Activated CD4-positive, alpha-beta memory T cell treated with anti-CD3 and anti-CD28 coated beads, Interleukin-2, amount 10 ng/mL, durations not matched to agents 7 days and 5 days (primary cell): ENCODE measurements around the gene OGFRL1. TPM values are rescaled to one million over a fixed set of nuclear protein-coding genes. Genes with fewer than 3 reads are reported as not detected.

Experiments
- CTCF ChIA-PET: fragments of 350-600 bp; sonication (Branson Sonifier 250); formaldehyde crosslinking; loops from one replicate; lab custom pipeline; 2021; ENCODE audit warnings: antibody characterized with exemption, inconsistent platforms; lab: Charles Lee
- POLR2A ChIA-PET: fragments of 350-600 bp; sonication (Branson Sonifier 250); formaldehyde crosslinking; loops from one replicate; lab custom pipeline; 2021; ENCODE audit warnings: antibody characterized with exemption; lab: Charles Lee
- DNase-seq: peaks from one replicate; pipeline ENCODE4 v3.0.0-alpha.2; 2020
- H3K27ac Mint-ChIP-seq: one replicate; pipeline ENCODE4 v1.8.0; 2021; ENCODE audit warnings: mild to moderate bottlenecking, mixed read lengths
- H3K27me3 Mint-ChIP-seq: one replicate; pipeline ENCODE4 v1.8.0; 2021; ENCODE audit warnings: mixed read lengths
- H3K36me3 Mint-ChIP-seq: one replicate; pipeline ENCODE4 v1.8.0; 2021; ENCODE audit warnings: low read depth, mixed read lengths
- H3K4me1 Mint-ChIP-seq: one replicate; pipeline ENCODE4 v1.8.0; 2021; ENCODE audit warnings: mixed read lengths
- H3K4me3 Mint-ChIP-seq: one replicate; pipeline ENCODE4 v1.8.0; 2021; ENCODE audit warnings: mild to moderate bottlenecking, mixed read lengths
- H3K9me3 Mint-ChIP-seq: one replicate; pipeline ENCODE4 v1.8.0; 2021; ENCODE audit warnings: mixed read lengths
- total RNA-seq, 2 experiments: library from RNA; stranded (reverse); gene quantifications; one replicate each; pipeline ENCODE4 v1.2.3, GENCODE V29; 2021

Gene OGFRL1
- 10 to 100 TPM in 1 of 2 experiments, 1 to 10 TPM in 1; 9.9 to 11.7 TPM for total RNA-seq

DNA sequence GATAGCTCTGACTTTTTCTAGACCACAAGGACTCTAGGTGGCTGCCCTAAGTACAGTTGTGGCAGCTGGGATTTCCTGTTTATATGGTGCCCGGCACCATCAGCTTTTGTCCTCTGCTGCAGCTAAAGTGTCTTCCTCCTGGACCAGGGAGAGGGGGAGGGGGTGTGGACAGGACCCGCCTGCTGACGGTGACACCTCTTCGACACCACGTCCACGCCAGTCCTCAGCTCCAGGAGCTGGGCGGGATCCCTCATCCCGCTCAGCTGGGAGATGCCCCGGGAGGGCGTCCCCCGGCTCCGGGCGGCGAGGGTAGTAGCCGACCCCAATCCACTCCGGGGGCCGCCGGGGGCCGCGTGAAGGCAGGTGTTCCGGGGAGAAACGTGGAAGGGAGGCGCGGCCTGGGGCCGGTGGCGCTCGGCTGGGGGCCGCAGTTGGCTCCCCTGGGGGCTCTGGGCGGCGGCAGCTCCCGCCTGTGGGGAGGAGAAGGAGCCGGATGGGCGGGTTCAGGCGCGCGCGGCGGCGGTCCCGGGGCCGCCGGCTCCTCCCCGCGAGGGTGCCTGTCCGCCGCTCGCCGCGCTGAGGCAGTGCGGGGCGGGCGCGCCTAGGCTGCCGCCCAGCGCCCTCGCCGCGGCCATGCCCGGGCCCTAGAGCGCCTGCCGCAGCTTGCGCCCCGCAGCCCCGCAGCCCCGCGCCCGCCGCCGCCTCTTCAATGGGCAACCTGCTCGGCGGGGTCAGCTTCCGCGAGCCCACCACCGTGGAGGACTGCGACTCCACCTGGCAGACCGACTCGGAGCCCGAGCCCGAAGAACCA is at the start of gene OGFRL1:
TSS of gene OGFRL1 (plus strand) at position 584 of the 811 bp plus-strand sequence. CDS start at position 710, 126 bp downstream.
- peak within 1 kb of the TSS; percentile 69 for H3K27ac Mint-ChIP-seq
- peak; percentile 79 for DNase-seq
- H3K4me3 Mint-ChIP-seq: peak within 1 kb of the TSS; percentile 73
- peaks cover 5% of the 10 kb centered on the region for H3K27me3 Mint-ChIP-seq
- peaks cover 12% of the 10 kb centered on the region for H3K36me3 Mint-ChIP-seq
- POLR2A ChIA-PET: interaction anchor here (0.7 to 2.1 kb wide), 8 partner anchors 8 to 1491 kb away, joined by 3 to 9 read pairs (median 4); partner anchors contain the start of genes FAM135A and LMBRD1
- H3K9me3 Mint-ChIP-seq: no peaks in the 10 kb centered on the region
- peaks cover 39% of the 10 kb centered on the region for H3K4me1 Mint-ChIP-seq
- CTCF ChIA-PET: interaction anchor here (0.9 to 1.5 kb wide), 3 partner anchors 23 to 62 kb away, joined by 3 to 4 read pairs (median 3); no protein-coding TSS in a partner anchor

DNA sequence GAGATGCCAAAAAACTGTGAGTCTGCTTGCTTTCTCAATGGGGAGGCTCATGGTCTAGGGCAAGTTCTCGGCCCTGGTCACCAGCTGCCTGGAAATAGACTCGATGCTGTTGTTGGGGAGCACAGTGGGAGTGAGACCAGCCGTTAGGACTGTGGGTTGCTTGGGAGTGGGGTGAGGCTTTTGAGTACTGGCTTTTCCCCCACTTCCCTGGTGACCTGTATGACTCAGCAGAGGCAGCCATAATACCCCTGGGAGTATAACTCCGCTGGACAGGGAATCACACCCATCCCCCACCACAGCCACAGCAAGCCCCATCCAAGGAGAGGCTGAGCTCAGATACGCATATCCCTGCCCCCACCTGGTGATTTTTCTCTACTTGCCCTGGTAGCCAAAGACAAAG is 48.9 kb upstream of the OGFRL1 start:
- no peak overlapping the region for H3K27ac Mint-ChIP-seq
- H3K4me1 Mint-ChIP-seq: no peaks in the 10 kb centered on the region
- POLR2A ChIA-PET: no interaction called here
- H3K27me3 Mint-ChIP-seq: peaks cover 2% of the 10 kb centered on the region
- DNase-seq: no peak
- CTCF ChIA-PET: no interaction called here
- no peaks in the 10 kb centered on the region for H3K9me3 Mint-ChIP-seq
- H3K36me3 Mint-ChIP-seq: no peaks in the 10 kb centered on the region
- H3K4me3 Mint-ChIP-seq: no peak overlapping the region

DNA sequence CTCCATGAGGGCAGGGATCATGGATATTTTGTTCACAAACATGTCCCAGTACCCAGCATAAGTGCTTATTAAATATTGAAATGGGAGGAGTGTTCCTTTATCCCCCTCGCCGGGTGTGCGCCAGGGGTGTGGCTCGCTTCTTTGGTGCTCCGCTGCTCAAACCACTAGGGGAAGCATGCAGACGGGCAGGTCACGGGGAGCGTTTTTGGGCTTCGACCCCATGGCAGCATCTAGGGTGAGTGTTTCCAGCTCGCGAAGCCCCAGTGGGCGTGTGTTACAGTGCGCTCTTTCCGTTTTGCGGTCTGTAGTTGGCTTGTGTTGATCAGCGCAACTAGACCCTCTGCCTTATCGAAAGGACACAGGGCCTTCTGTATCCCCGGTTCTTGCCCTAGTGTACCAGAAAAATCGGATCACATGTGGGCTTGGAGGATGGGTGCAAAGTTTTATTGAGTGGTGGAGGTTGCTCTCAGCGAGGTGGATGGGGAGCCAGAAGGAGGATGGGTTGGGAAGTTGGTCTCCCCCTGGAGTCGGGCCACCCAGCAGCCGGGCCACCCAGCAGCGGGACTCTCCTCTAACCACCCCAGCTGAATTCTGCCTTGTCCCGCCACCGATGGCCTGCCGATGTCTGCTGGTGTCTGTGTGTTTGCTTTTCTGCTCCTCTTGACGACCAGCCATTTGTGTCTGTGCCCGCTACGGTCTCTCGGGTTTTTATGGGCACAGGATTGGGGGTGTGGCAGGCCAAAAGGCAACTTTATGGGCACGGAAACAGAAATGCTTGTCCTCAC is 43.2 kb upstream of the OGFRL1 start:
- DNase-seq: no peak
- Mint-ChIP-seq H3K36me3 (no peaks in the 10 kb centered on the region), H3K27me3 (peaks cover 3% of the 10 kb centered on the region), H3K27ac (no peak overlapping the region), H3K4me3 (no peak overlapping the region), H3K9me3 (no peaks in the 10 kb centered on the region), H3K4me1 (no peaks in the 10 kb centered on the region)
- CTCF ChIA-PET: no interaction called here
- POLR2A ChIA-PET: no interaction called here

DNA sequence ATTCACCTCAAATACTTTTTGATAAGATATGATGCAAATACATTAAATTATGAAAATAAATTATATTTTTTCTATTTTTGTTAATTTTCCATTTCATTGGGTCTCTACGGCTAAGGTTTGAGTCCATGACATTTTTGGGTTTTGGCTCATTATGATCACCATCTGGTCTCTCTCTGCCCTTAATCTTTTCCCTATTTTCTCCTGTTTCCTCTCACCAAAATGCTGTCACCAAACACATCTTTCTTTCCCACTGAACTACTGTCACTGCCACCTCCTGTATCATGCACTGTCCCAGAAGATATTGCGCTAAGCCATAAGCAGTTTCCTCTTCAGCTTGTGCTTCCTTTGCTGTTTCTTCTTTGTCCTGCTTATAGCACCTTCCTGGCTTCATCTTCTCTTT is 42.0 kb upstream of the OGFRL1 start:
- H3K36me3 Mint-ChIP-seq: no peaks in the 10 kb centered on the region
- H3K27me3 Mint-ChIP-seq: peaks cover 3% of the 10 kb centered on the region
- H3K27ac Mint-ChIP-seq: no peak overlapping the region

DNA sequence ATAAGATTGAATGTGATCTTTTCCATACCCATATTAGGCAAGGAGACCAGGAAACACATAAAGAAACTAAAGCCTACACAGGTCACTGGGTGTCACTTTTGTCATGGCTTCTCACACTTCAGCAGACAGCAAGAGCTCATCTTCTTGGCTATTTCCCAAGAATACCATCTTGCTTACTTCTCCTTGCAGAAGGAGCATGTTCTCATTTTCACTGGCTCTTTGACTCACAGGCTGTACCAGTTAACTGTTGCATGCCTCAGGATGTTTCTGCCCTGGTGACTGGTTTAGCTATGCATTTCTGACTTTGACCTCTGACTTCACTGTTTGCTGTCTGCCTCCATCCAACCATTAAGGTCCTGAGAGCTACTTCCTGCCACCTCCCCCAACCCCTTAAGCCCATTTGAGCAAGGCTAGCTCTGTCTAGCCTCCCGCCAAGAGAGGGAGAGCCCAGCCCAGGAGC is 40.3 kb upstream of the OGFRL1 start:
- Mint-ChIP-seq H3K27me3 (peaks cover 12% of the 10 kb centered on the region), H3K27ac (no peak overlapping the region), H3K4me3 (no peak overlapping the region), H3K9me3 (no peaks in the 10 kb centered on the region), H3K4me1 (no peaks in the 10 kb centered on the region), H3K36me3 (no peaks in the 10 kb centered on the region)
- CTCF ChIA-PET: no interaction called here
- DNase-seq: no peak
- POLR2A ChIA-PET: no interaction called here

More for the DNA sequence above, 42.0 kb upstream of the OGFRL1 start:
- ChIA-PET POLR2A (no interaction called here), CTCF (no interaction called here)
- no peak for DNase-seq
- H3K4me1 Mint-ChIP-seq: no peaks in the 10 kb centered on the region
- no peak overlapping the region for H3K4me3 Mint-ChIP-seq
- H3K9me3 Mint-ChIP-seq: no peaks in the 10 kb centered on the region

DNA sequence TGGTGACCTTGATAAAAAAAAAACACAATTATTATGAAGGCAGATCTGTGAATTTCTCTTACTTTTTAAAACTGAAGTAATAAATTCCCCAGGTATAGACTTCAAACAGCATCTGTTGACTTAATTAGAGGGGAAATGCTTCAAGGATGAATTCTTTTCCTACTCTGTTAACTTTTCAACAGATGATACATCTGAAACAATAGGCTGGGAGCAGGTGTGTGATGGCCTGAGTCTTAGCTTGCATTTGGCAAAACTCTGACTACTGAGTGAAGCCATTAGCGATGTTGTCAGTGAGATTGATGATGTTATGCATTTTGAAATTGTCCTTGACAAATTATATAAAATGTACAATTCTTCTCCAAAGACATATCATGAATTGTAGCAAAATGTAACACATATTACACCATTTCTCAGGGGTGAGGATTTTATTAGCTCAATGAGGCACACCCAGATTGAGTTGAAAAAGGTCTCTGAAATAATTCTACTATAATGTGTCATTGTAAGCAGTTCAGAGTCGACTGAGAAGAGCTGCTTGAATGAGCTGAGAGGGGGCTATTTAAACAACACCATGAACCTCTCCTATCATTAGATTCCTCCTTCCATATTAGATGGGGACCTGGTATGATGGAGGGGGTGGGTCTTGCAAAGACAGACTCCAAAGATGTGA is 39.6 kb upstream of the OGFRL1 start:
- POLR2A ChIA-PET: no interaction called here

DNA sequence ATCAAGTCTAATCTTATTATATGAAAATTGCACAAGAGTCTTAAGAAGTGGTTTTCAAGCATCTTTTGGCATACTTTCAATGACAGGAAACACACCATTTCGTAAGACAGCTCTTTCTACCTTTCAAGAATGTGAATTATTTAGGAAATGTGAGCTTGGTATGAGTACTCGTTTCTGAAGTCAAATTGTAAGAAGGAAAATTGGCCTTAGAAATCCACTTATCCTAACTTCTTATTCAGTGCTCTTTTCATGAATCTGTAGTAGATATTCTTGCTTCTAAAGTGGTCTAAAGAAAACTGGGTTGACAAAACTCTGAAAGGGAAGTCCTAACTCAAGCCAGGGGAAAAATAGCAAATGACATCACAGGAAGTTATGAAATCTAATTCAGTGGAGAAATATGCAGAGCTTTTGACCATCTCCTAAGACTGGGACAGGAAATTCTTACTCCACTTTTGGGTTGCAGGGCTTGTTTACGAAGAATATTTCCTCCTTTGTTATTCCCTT is 38.5 kb upstream of the OGFRL1 start:
- ChIA-PET POLR2A (no interaction called here), CTCF (no interaction called here)
- H3K9me3 Mint-ChIP-seq: no peaks in the 10 kb centered on the region
- H3K27ac Mint-ChIP-seq: no peak overlapping the region
- H3K4me3 Mint-ChIP-seq: no peak overlapping the region
- H3K4me1 Mint-ChIP-seq: no peaks in the 10 kb centered on the region
- H3K27me3 Mint-ChIP-seq: peaks cover 12% of the 10 kb centered on the region
- DNase-seq: no peak
- no peaks in the 10 kb centered on the region for H3K36me3 Mint-ChIP-seq

More for the DNA sequence above, 39.6 kb upstream of the OGFRL1 start:
- no peaks in the 10 kb centered on the region for H3K36me3 Mint-ChIP-seq
- H3K27ac Mint-ChIP-seq: no peak overlapping the region
- CTCF ChIA-PET: no interaction called here
- H3K4me1 Mint-ChIP-seq: no peaks in the 10 kb centered on the region
- peaks cover 12% of the 10 kb centered on the region for H3K27me3 Mint-ChIP-seq
- no peaks in the 10 kb centered on the region for H3K9me3 Mint-ChIP-seq
- DNase-seq: no peak
- no peak overlapping the region for H3K4me3 Mint-ChIP-seq

DNA sequence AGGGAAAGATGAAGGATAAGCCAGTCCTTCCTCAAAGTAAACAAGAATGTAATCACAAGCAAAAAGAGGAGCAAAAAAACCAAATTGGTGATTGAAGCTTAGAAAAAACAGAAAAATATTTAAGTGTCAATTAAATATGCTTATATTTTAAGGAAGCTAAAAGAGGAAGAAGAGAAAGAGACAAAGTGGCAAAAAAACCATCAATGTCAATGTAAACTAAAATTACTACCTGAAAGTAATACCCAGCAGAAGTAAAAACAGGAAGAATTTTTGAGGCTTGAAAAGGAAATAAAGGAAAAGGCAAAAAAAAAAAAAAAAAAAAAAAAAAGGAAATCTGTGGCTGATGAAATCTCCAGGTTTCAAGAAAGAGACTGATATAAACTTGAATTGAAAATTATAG is 36.2 kb upstream of the OGFRL1 start:
- Mint-ChIP-seq H3K36me3 (no peaks in the 10 kb centered on the region), H3K9me3 (no peaks in the 10 kb centered on the region)
- POLR2A ChIA-PET: no interaction called here

DNA sequence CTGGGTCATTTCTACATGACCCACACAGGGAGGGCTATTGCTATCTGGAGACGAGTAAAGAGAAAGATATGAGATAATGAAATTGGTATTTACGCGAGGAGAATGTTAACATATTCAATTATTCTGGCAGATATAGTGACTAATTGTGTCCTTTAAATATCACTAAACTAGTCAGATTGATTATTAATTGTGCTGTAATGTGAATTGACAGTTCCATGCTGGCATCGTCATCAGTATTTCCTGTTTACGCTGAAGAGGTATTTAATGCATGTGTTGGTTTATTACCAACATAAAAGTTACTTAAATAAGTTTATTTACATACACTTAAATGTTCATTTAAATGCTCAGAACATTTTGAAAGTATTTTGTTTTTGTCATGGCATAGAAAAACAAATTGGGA is 35.7 kb upstream of the OGFRL1 start:
- Mint-ChIP-seq H3K9me3 (no peaks in the 10 kb centered on the region), H3K27me3 (peaks cover 9% of the 10 kb centered on the region), H3K36me3 (no peaks in the 10 kb centered on the region), H3K4me1 (no peaks in the 10 kb centered on the region), H3K27ac (no peak overlapping the region), H3K4me3 (no peak overlapping the region)
- CTCF ChIA-PET: no interaction called here
- DNase-seq: no peak
- POLR2A ChIA-PET: no interaction called here

More for the DNA sequence above, 36.2 kb upstream of the OGFRL1 start:
- Mint-ChIP-seq H3K4me1 (no peaks in the 10 kb centered on the region), H3K4me3 (no peak overlapping the region), H3K27ac (no peak overlapping the region), H3K27me3 (peaks cover 9% of the 10 kb centered on the region)
- DNase-seq: no peak
- CTCF ChIA-PET: no interaction called here

DNA sequence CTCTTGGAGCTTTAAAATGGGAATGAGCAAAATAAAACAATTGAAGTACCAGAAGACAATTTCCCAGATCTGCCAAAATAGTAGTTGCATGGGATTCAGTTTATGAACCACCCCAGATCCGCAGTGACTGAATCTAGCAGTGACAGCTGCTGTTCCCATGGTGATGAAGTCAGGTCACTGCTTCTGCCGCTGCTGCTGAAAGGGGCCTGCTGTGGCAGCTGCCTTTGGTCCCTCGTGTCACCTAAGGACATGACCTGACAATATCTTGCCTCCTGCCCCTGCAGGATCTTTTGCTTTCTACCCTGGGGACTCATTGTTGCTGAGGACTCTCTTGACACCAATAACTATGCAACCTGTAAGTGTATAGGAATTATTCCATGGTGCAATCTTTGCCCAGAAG is 34.3 kb upstream of the OGFRL1 start:
- Mint-ChIP-seq H3K27me3 (peaks cover 9% of the 10 kb centered on the region), H3K36me3 (no peaks in the 10 kb centered on the region), H3K4me3 (no peak overlapping the region), H3K27ac (no peak overlapping the region), H3K4me1 (no peaks in the 10 kb centered on the region), H3K9me3 (no peaks in the 10 kb centered on the region)
- POLR2A ChIA-PET: no interaction called here
- DNase-seq: no peak
- CTCF ChIA-PET: no interaction called here

DNA sequence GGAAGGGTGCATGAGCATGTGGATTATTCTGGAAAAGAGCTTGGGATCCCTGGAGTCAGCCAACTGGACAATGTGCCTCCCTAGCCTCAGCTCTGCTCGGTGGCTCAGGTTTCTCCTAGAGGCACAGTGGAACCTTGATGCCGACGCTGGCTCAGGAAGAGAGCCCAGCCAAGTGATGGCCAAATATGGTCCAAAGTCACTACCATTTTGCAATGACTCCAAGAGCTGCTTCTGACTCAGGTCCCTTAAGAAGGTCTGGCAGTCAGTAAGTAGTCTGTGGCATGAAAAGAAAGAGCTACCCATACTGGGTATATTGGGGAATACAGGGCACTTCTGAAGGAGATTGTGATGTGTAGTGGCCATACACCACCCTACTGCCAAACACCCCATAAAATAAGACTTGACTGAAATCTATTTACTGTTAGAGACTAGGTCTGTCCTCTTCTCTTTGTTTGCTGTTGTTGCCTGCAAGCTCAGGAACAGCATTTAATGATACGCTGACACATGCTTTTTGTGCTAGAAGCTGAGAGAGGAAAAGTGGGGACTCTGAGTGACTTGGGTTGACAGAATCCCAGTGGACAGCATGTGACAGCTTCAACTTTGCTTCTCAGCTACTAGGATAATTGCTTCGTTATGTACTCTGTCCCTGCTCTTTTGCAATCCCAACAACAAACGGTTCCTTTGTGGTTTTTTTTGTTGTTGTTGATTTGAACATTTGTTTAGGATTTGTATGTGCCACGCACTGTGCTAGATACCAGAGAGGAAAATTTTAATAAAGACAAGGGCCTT is 30.3 kb upstream of the OGFRL1 start:
- Mint-ChIP-seq H3K4me3 (no peak overlapping the region), H3K4me1 (no peaks in the 10 kb centered on the region), H3K36me3 (no peaks in the 10 kb centered on the region), H3K27ac (no peak overlapping the region), H3K9me3 (no peaks in the 10 kb centered on the region), H3K27me3 (peaks cover 3% of the 10 kb centered on the region)
- DNase-seq: no peak
- CTCF ChIA-PET: no interaction called here
- POLR2A ChIA-PET: no interaction called here

DNA sequence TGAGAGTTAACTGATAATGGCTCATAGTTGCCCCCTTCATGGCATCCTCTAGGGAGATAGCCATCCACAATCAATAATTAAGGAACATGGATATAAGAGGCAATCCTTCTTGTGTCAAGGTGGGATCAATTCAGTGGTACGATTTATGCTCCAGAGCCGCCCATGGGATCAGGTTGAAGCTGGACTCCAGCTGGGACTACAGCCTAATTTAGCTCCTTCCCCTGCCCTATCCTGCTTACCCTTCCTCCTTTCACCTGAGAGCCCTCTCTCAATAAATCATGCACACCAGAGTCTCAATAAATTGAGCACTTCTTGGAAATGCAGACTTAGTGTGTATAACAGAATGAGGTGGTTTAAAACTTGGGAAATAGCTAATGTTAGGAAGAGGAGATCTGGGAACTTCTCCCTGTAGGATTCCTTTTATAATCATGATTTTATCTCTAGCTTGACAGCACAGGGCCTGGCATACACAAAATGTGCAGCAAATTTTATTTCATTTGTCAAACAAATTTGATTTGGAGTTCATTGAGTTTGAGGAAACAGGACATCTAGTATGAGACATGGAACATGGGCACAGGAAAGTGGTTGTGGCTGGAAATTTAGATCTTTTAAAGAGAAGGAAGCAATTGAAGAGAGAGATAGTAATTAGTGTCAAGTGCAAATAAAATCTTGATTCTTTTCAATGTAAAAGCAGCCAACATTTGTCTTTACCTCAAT is 28.6 kb upstream of the OGFRL1 start:
- Mint-ChIP-seq H3K36me3 (no peaks in the 10 kb centered on the region), H3K9me3 (no peaks in the 10 kb centered on the region), H3K27ac (no peak overlapping the region), H3K27me3 (peaks cover 3% of the 10 kb centered on the region), H3K4me1 (no peaks in the 10 kb centered on the region), H3K4me3 (no peak overlapping the region)
- no peak for DNase-seq
- POLR2A ChIA-PET: no interaction called here
- CTCF ChIA-PET: no interaction called here
